IMR-90 (cell line): ENCODE measurements around the gene TMPRSS9. TPM values are rescaled to one million over a fixed set of nuclear protein-coding genes. Genes with fewer than 3 reads are reported as not detected.

Experiments used
- ATAC-seq: fragments of 200-7000 bp; cut with Tn5 transposase; 2 replicates; pipeline ENCODE4 v1.9.1; 2020; ENCODE audit warnings: low read depth, mild to moderate bottlenecking, moderate library complexity
- BruUV-seq: library from RNA; stranded (reverse); fragments of 400-500 nt; replicated peaks from 2 replicates; lab custom pipeline; 2021; lab: Mats Ljungman, UMichigan
- CTCF ChIA-PET: fragments of 300-600 bp; formaldehyde crosslinking; extraction: SDS; loops from one replicate; lab custom pipeline; 2021; ENCODE audit warnings: antibody characterized with exemption; lab: Yijun Ruan, JAX
- POLR2A ChIA-PET: fragments of 300-600 bp; sonication (Branson Sonifier 250); formaldehyde crosslinking; loops from one replicate; lab custom pipeline; 2022; ENCODE audit warnings: antibody characterized with exemption; ENCODE audit not compliant: unreplicated experiment; lab: Charles Lee
- DNase-seq: peaks from one replicate; pipeline ENCODE4 v3.0.0; 2013
- H2AFZ ChIP-seq: replicated peaks from 2 replicates; pipeline ENCODE3; 2013; ENCODE audit warnings: low read length, mild to moderate bottlenecking; ENCODE audit not compliant: poor library complexity
- H2AK5ac ChIP-seq: 2 replicates; pipeline ENCODE4 v1.6.1; 2013; ENCODE audit warnings: low read depth, low read length, inconsistent platforms
- H2AK9ac ChIP-seq: replicated peaks from 2 replicates; pipeline ENCODE3; 2013; ENCODE audit warnings: mild to moderate bottlenecking, low read depth, low read length, moderate library complexity; ENCODE audit not compliant: poor library complexity
- H2BK120ac ChIP-seq: 2 replicates; pipeline ENCODE4 v1.6.1; 2013; ENCODE audit warnings: low read depth, low read length, inconsistent platforms
- H2BK15ac ChIP-seq: 3 replicates; pipeline ENCODE4 v1.6.1; 2013; ENCODE audit warnings: low read depth, low read length, inconsistent platforms
- H2BK20ac ChIP-seq: 2 replicates; pipeline ENCODE4 v1.6.1; 2013; ENCODE audit warnings: low read depth, mild to moderate bottlenecking, inconsistent platforms, low read length, moderate library complexity
- H2BK5ac ChIP-seq: 2 replicates; pipeline ENCODE4 v1.6.1; 2013; ENCODE audit warnings: mild to moderate bottlenecking, low read depth, low read length, inconsistent platforms; ENCODE audit not compliant: poor library complexity, severe bottlenecking
- H3K14ac ChIP-seq: replicated peaks from 2 replicates; pipeline ENCODE4 v1.6.1; 2013; ENCODE audit warnings: low read depth, low read length, inconsistent platforms
- H3K18ac ChIP-seq: 2 replicates; pipeline ENCODE4 v1.6.1; 2013; ENCODE audit warnings: low read depth, low read length, control low read depth
- H3K23ac ChIP-seq: 2 replicates; pipeline ENCODE4 v1.6.1; 2013; ENCODE audit warnings: low read depth, low read length, inconsistent platforms
- H3K27ac ChIP-seq: 2 replicates; pipeline ENCODE4 v1.5.1; 2013; ENCODE audit warnings: mild to moderate bottlenecking, control low read depth, low read length; ENCODE audit not compliant: insufficient read depth
- H3K27me3 ChIP-seq: 2 replicates; pipeline ENCODE4 v1.6.1; 2013; ENCODE audit warnings: low read length; ENCODE audit not compliant: control insufficient read depth, insufficient read depth
- H3K36me3 ChIP-seq: 2 replicates; pipeline ENCODE4 v1.6.1; 2013; ENCODE audit warnings: low read length, mixed read lengths; ENCODE audit not compliant: control insufficient read depth, insufficient read depth
- H3K4ac ChIP-seq: 2 replicates; pipeline ENCODE4 v1.6.1; 2013; ENCODE audit warnings: low read depth, low read length, inconsistent platforms
- H3K4me1 ChIP-seq: 2 replicates; pipeline ENCODE4 v1.6.1; 2013; ENCODE audit warnings: low read length, mixed read lengths; ENCODE audit not compliant: control insufficient read depth, insufficient read depth
- H3K4me2 ChIP-seq: 2 replicates; pipeline ENCODE4 v1.6.1; 2013; ENCODE audit warnings: low read depth, mild to moderate bottlenecking, control low read depth, low read length, moderate library complexity
- H3K4me3 ChIP-seq: 2 replicates; pipeline ENCODE4 v1.5.1; 2013; ENCODE audit warnings: low read depth, mild to moderate bottlenecking, control low read depth, low read length, moderate library complexity; ENCODE audit not compliant: insufficient read depth
- H3K56ac ChIP-seq: 2 replicates; pipeline ENCODE4 v1.6.1; 2013; ENCODE audit warnings: low read length, inconsistent platforms; ENCODE audit not compliant: insufficient read depth; ENCODE audit errors: extremely low read depth
- H3K79me1 ChIP-seq, 2 experiments: 2 replicates each; pipeline ENCODE4 v1.6.1; 2013; ENCODE audit warnings: low read length in 2 of 2, inconsistent platforms in 1 of 2, low read depth in 1 of 2
- H3K9ac ChIP-seq: 2 replicates; pipeline ENCODE4 v1.6.1; 2013; ENCODE audit warnings: low read depth, low read length, control low read depth
- H3K9me1 ChIP-seq: 2 replicates; pipeline ENCODE4 v1.6.1; 2013; ENCODE audit warnings: low read length, inconsistent platforms; ENCODE audit not compliant: insufficient read depth
- H3K9me3 ChIP-seq: 2 replicates; pipeline ENCODE4 v1.6.1; 2013; ENCODE audit warnings: low read length; ENCODE audit not compliant: control insufficient read depth, insufficient read depth
- H4K20me1 ChIP-seq: 2 replicates; pipeline ENCODE4 v1.6.1; 2013; ENCODE audit warnings: low read length, inconsistent platforms; ENCODE audit not compliant: insufficient read depth
- H4K5ac ChIP-seq: 2 replicates; pipeline ENCODE4 v1.6.1; 2013; ENCODE audit warnings: mild to moderate bottlenecking, low read depth, low read length, control low read depth
- H4K8ac ChIP-seq, 2 experiments: 2 replicates each; pipeline ENCODE4 v1.6.1; 2013; ENCODE audit warnings: low read depth in 2 of 2, low read length in 2 of 2, control low read depth in 1 of 2, inconsistent platforms in 1 of 2
- H4K91ac ChIP-seq: 2 replicates; pipeline ENCODE4 v1.6.1; 2013; ENCODE audit warnings: low read depth, low read length, inconsistent platforms; ENCODE audit not compliant: insufficient read depth
- BHLHE40 ChIP-seq: fragments of 150-350 bp; IDR thresholded peaks from 2 replicates; pipeline ENCODE4 v1.6.1; 2016; ENCODE audit warnings: mild to moderate bottlenecking, low read depth, low read length
- CEBPB ChIP-seq: IDR thresholded peaks from 2 replicates; pipeline ENCODE4 v1.6.1; 2012; ENCODE audit warnings: low read depth, low read length, improper control_type of control experiment
- CHD1 ChIP-seq: IDR thresholded peaks from 2 replicates; pipeline ENCODE4 v1.6.1; 2012; ENCODE audit warnings: low read depth, low read length, improper control_type of control experiment
- CTCF ChIP-seq: conservative IDR thresholded peaks from 2 replicates; pipeline ENCODE4 v1.5.1; 2012; ENCODE audit warnings: mild to moderate bottlenecking, low read depth, low read length, improper control_type of control experiment
- ELK1 ChIP-seq: fragments of 150-350 bp; IDR thresholded peaks from 2 replicates; pipeline ENCODE4 v1.6.1; 2016; ENCODE audit warnings: low read depth, mild to moderate bottlenecking, low read length, moderate library complexity, borderline replicate concordance
- FOS ChIP-seq: fragments of 150-350 bp; IDR thresholded peaks from 2 replicates; pipeline ENCODE4 v1.6.1; 2016; ENCODE audit warnings: low read depth, low read length
- MAFK ChIP-seq: IDR thresholded peaks from 2 replicates; pipeline ENCODE4 v1.6.1; 2012; ENCODE audit warnings: low read depth, low read length, improper control_type of control experiment
- MAZ ChIP-seq: IDR thresholded peaks from 2 replicates; pipeline ENCODE4 v1.6.1; 2012; ENCODE audit warnings: low read depth, mild to moderate bottlenecking, low read length, improper control_type of control experiment, moderate library complexity, borderline replicate concordance
- MXI1 ChIP-seq: IDR thresholded peaks from 2 replicates; pipeline ENCODE4 v1.6.1; 2012; ENCODE audit warnings: low read depth, mild to moderate bottlenecking, low read length, moderate library complexity, borderline replicate concordance
- NFE2L2 ChIP-seq: fragments of 150-350 bp; IDR thresholded peaks from 2 replicates; pipeline ENCODE4 v1.6.1; 2016; ENCODE audit warnings: low read depth, mild to moderate bottlenecking, low read length
- POLR2A ChIP-seq: IDR thresholded peaks from 2 replicates; pipeline ENCODE4 v1.6.1; 2012; ENCODE audit warnings: mild to moderate bottlenecking, low read depth, low read length
- RAD21 ChIP-seq: IDR thresholded peaks from 2 replicates; pipeline ENCODE4 v1.6.1; 2012; ENCODE audit warnings: low read length, improper control_type of control experiment
- RCOR1 ChIP-seq: IDR thresholded peaks from 2 replicates; pipeline ENCODE4 v1.6.1; 2012; ENCODE audit warnings: mild to moderate bottlenecking, low read length, improper control_type of control experiment; ENCODE audit not compliant: insufficient replicate concordance
- RFX5 ChIP-seq: IDR thresholded peaks from 2 replicates; pipeline ENCODE4 v1.8.0; 2012; ENCODE audit warnings: low read depth, mild to moderate bottlenecking, low read length, moderate library complexity
- SMC3 ChIP-seq: fragments of 150-350 bp; IDR thresholded peaks from 2 replicates; pipeline ENCODE4 v1.6.1; 2016; ENCODE audit warnings: low read depth, mild to moderate bottlenecking, antibody characterized with exemption, low read length, moderate library complexity
- USF2 ChIP-seq: fragments of 150-350 bp; IDR thresholded peaks from 2 replicates; pipeline ENCODE4 v1.6.1; 2017; ENCODE audit warnings: mild to moderate bottlenecking, antibody characterized with exemption, low read length, low read depth
- WGBS, 2 experiments: methylation state at CpG; one replicate each; pipeline versions ENCODE4 v1.1.5 to v1.1.7; 2013; ENCODE audit warnings: missing lambda C conversion rate in 2 of 2; ENCODE audit not compliant: insufficient read length in 1 of 2; ENCODE audit errors: extremely low coverage in 2 of 2; 5-methylcytosine and 5-hydroxymethylcytosine counted together
- dilution Hi-C: fragments of 300-500 bp; cut with HindIII; formaldehyde crosslinking; loops from one replicate; pipeline ENCODE4 v1.14.3; 2018; ENCODE audit warnings: low sequenced_read_pairs; ENCODE audit not compliant: unreplicated experiment
- in situ Hi-C: fragments of 300-500 bp; cut with MboI; formaldehyde crosslinking; loops from 3 replicates; pipeline ENCODE4 v1.14.3; 2019; ENCODE audit warnings: low sequenced_read_pairs, inconsistent platforms, mixed read lengths
- intact Hi-C: fragments of 100-400 bp; cut with micrococcal nuclease; formaldehyde crosslinking; loops from 2 replicates; pipeline ENCODE4 v1.10.0; 2022
- polyA plus RNA-seq, 3 experiments: library from polyadenylated mRNA; depleted of rRNA; stranded (reverse); fragments of >200 nt; gene quantifications; 2 replicates each; pipeline ENCODE4 v1.2.3, GENCODE V29; 2012; ENCODE audit warnings: low replicate concordance in 1 of 3
- total RNA-seq: library from RNA; depleted of rRNA; stranded (reverse); fragments of >200 nt; gene quantifications from 2 replicates; pipeline ENCODE4 v1.2.3, GENCODE V29; 2012

Gene TMPRSS9
- total and polyA plus RNA-seq, 2 of the 4 experiments (the other 2 are of a cell fraction): not detected

GRCh38 chr19:2345076-2345475 lies 15.0 kb upstream of the TMPRSS9 start:
- Histone ChIP-seq H3K36me3 (peaks cover 44% of the 10 kb centered on the region), H2BK15ac (no peak overlapping the region), H4K20me1 (no peaks in the 10 kb centered on the region), H3K4me3 (no peak overlapping the region), H3K4me2 (no peak overlapping the region), H3K18ac (no peak overlapping the region), H2BK120ac (no peak overlapping the region), H2BK20ac (no peak overlapping the region), H3K9me1 (no peaks in the 10 kb centered on the region), H2AFZ (no peak overlapping the region), H4K8ac (no peak overlapping the region), H4K91ac (no peak overlapping the region), H3K14ac (no peak overlapping the region), H3K23ac (no peak overlapping the region), H2AK5ac (no peak overlapping the region), H3K9me3 (no peaks in the 10 kb centered on the region), H3K79me1 (no peaks in the 10 kb centered on the region), H3K27ac (no peak overlapping the region), H2AK9ac (no peak overlapping the region), H4K5ac (no peak overlapping the region), H3K4me1 (no peaks in the 10 kb centered on the region), H3K9ac (no peak overlapping the region), H2BK5ac (no peak overlapping the region), H3K56ac (no peak overlapping the region), H3K4ac (no peak overlapping the region), H3K27me3 (no peaks in the 10 kb centered on the region)
- 97% methylated on average over 17 of the region's 17 CpGs; no CpG with 5 or more reads in 1 of the 2 experiments for WGBS, 2 experiments
- TF ChIP-seq MAFK: no peak
- no peak for TF ChIP-seq RCOR1
- TF ChIP-seq RFX5: no peak
- no peak for TF ChIP-seq SMC3
- TF ChIP-seq MAZ: no peak
- no peak for TF ChIP-seq NFE2L2
- TF ChIP-seq FOS: no peak
- no peak for TF ChIP-seq USF2
- no peak for TF ChIP-seq CEBPB
- no peak for TF ChIP-seq MXI1
- TF ChIP-seq RAD21: no peak
- no peak for TF ChIP-seq CTCF
- TF ChIP-seq BHLHE40: no peak
- TF ChIP-seq POLR2A: no peak
- no peak for TF ChIP-seq ELK1
- TF ChIP-seq CHD1: no peak
- in situ Hi-C loops (no loop called here), dilution Hi-C loops (no loop called here), intact Hi-C loops (no loop called here)
- ChIA-PET POLR2A (no interaction called here), CTCF (no interaction called here)
- BruUV-seq: no TSS peak
- no peak for DNase-seq
- no peak for ATAC-seq
